Neural progenitor cell (in vitro differentiated cells): Measurements from ENCODE around the gene PREX1.

Experiments used
- CTCF ChIP-seq: fragments of 200-600 bp; sonication (generic); IDR thresholded peaks from 2 replicates; pipeline ENCODE4 v1.5.1; 2017; ENCODE audit warnings: antibody characterized with exemption, mild to moderate bottlenecking
- EZH2 ChIP-seq: fragments of 200-600 bp; sonication (generic); IDR thresholded peaks from 2 replicates; pipeline ENCODE4 v1.6.1; 2017; ENCODE audit warnings: antibody characterized with exemption, mild to moderate bottlenecking, moderate library complexity
- EZH2phosphoT487 ChIP-seq: fragments of 200-600 bp; sonication (generic); IDR thresholded peaks from 2 replicates; pipeline ENCODE4 v1.6.1; 2017; ENCODE audit warnings: antibody characterized with exemption

GRCh38 chr20:48578397-48579098, 249.3 kb downstream of the PREX1 start:
- TF ChIP-seq CTCF (no peak), EZH2 (no peak), EZH2phosphoT487 (no peak)
